ENCODE data around the gene KDM4C.

GRCh38 chr9:6811436-6811835, 53.7 kb downstream of the KDM4C start:
- TF ChIP-seq CTCF (IDR thresholded peaks at IDR 0.05) (no peak), EZH2 (IDR thresholded peaks at IDR 0.05; ENCODE audit: borderline replicate concordance, insufficient read depth, low read depth, low read length, poor library complexity, severe bottlenecking) (no peak)
